DMS153 (cell line): ENCODE data around the gene NEFH.
"Not testable (repeated sequence)": the region's sequence is repeated elsewhere in the genome, so short reads cannot be mapped to it uniquely, and the experiment has no call there.

Experiments
- DNase-seq: peaks from one replicate; lab custom pipeline; 2025; lab: John Stamatoyannopoulos, UW

Gene NEFH

GRCh38 chr22:29479417-29480261 lies at the start of gene NEFH:
NEFH (plus strand) TSS chr22:29480218; CDS start chr22:29480263, 45 bp downstream.
- DNase-seq: peak; percentile 34

- DNase-seq: no peak
These were observed 48.0 kb upstream of the NEFH start for GRCh38 chr22:29431986-29432385.

GRCh38 chr22:29433856-29434255 lies 46.2 kb upstream of the NEFH start:
- no peak for DNase-seq

GRCh38 chr22:29434288-29434687 lies 45.7 kb upstream of the NEFH start:
- DNase-seq: no peak

- no peak for DNase-seq
These were observed 44.5 kb upstream of the NEFH start for GRCh38 chr22:29435236-29436136.

GRCh38 chr22:29438283-29438682 lies 41.7 kb upstream of the NEFH start, which contains the start of gene RFPL1:
RFPL1 (plus strand) TSS chr22:29438583.
- DNase-seq: not testable (repeated sequence)

GRCh38 chr22:29442976-29443375 lies 37.0 kb upstream of the NEFH start:
- no peak for DNase-seq

- no peak for DNase-seq
These were observed 36.6 kb upstream of the NEFH start for GRCh38 chr22:29443452-29443851.

- no peak for DNase-seq
These were observed 35.9 kb upstream of the NEFH start for GRCh38 chr22:29443861-29444792.

- no peak for DNase-seq
These were observed 34.5 kb upstream of the NEFH start for GRCh38 chr22:29445508-29445907.

- no peak for DNase-seq
These were observed 32.1 kb upstream of the NEFH start for GRCh38 chr22:29447906-29448305.

GRCh38 chr22:29449296-29449875 lies 30.6 kb upstream of the NEFH start:
- DNase-seq: no peak

GRCh38 chr22:29450222-29450621 lies 29.8 kb upstream of the NEFH start:
- no peak for DNase-seq

- DNase-seq: no peak
These were observed 28.2 kb upstream of the NEFH start for GRCh38 chr22:29451863-29452262.

- no peak for DNase-seq
These were observed 25.7 kb upstream of the NEFH start for GRCh38 chr22:29454276-29454675.

GRCh38 chr22:29456211-29456671 lies 23.8 kb upstream of the NEFH start:
- no peak for DNase-seq

GRCh38 chr22:29457730-29458129 lies 22.3 kb upstream of the NEFH start:
- DNase-seq: peak; percentile 51

- no peak for DNase-seq
These were observed 21.5 kb upstream of the NEFH start for GRCh38 chr22:29458551-29458950.

GRCh38 chr22:29459773-29460172 lies 20.2 kb upstream of the NEFH start:
- DNase-seq: no peak

GRCh38 chr22:29461263-29461662 lies 18.8 kb upstream of the NEFH start:
- DNase-seq: no peak

- DNase-seq: no peak
These were observed 16.4 kb upstream of the NEFH start for GRCh38 chr22:29463629-29464028.
